ENCODE data around the gene PAX5. TPM values are rescaled to one million over a fixed set of nuclear protein-coding genes. Genes with fewer than 3 reads are reported as not detected.
A peak's percentile ranks its signal among the peaks of the same experiment; 100 is the strongest.

The PAX5 gene
- total and polyA plus RNA-seq, 2 of the 13 experiments (the other 11 are each of a cell fraction or from before 2014, with no cell fraction given) = not detected

DNA sequence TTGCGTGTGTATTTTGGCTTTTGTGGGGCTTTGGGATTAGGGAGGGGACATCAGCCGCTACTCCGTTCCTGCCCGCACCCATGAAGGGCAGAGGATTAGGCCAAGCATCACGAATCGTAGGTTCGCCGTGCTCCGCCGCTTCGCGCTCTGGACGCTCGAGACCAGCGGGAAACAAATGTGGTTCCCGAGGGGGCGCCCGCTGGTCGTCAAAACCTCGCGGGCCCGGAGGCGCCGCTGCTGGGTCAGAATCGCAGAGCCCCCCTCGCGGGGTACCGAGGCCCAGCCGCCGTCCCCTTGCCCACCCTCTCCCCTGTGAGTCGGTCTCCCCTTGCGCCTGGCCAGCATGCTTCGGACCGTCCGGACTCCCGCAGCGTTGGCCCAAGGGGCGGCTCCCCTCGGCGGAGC lies 2.3 kb upstream of the PAX5 start:
- peak overlapping the region; percentile 55 for H3K4me2 ChIP-seq (ENCODE audit: low read depth, low read length)
- H3K4me1 ChIP-seq (ENCODE audit: insufficient read depth, low read length) = peaks cover 19% of the 10 kb centered on the region
- ATAC-seq = no peak
- in situ Hi-C loops (cut with HindIII; ENCODE audit: extremely low pct_ligation_motif_present, low pct_unique_long_range_greater_than_20kb) = no loop called here
- POLR2A ChIA-PET = no interaction called here
- FAIRE-seq = no peak
- no peak for DNase-seq (ENCODE audit: low spot score)
- WGBS (ENCODE audit: low lambda C conversion rate) = 87% methylated on average over 30 of the region's 40 CpGs
- no peak overlapping the region for H2AFZ ChIP-seq (ENCODE audit: low read length)
- no peaks in the 10 kb centered on the region for H3K36me3 ChIP-seq (replicated peaks in 1 of 2; ENCODE audit: control insufficient read depth in 1 of 2, insufficient read depth in 2 of 2, low read length in 2 of 2)
- no peaks in the 10 kb centered on the region for H3K79me2 ChIP-seq (ENCODE audit: insufficient read depth, low read length)
- no peaks in the 10 kb centered on the region for H3K9me3 ChIP-seq (ENCODE audit: low read length)
- H3K4me3 ChIP-seq (replicated peaks in 1 of 3; ENCODE audit: insufficient read depth in 1 of 3, low read depth in 2 of 3, low read length in 3 of 3) = peak overlapping the region in 2 of 3 experiments; percentile 28 to 45; a peak in 3 of 6 replicates
- no peak overlapping the region for H3K27ac ChIP-seq (ENCODE audit: extremely low read length, insufficient read depth, low read length)
- H3K9ac ChIP-seq (ENCODE audit: insufficient read depth, low read depth, low read length) = no peak overlapping the region
- no peaks in the 10 kb centered on the region for H4K20me1 ChIP-seq (ENCODE audit: insufficient read depth, low read length)
- intact Hi-C loops (cut with micrococcal nuclease; ENCODE audit: unreplicated experiment) = no loop called here
- CTCF ChIA-PET (ENCODE audit: low intra/inter-chr PET ratio, low total read pairs) = no interaction called here
- H3K27me3 ChIP-seq (ENCODE audit: control insufficient read depth in 1 of 2, insufficient read depth in 2 of 2, low read length in 2 of 2) = peaks cover 6 to 67% of the 10 kb centered on the region in 2 experiments
- TF ChIP-seq ATF7 (IDR thresholded peaks at IDR 0.05) (no peak), ATF7 (CRISPR knock-in tag; IDR thresholded peaks at IDR 0.05) (no peak), EED (CRISPR knock-in tag; IDR thresholded peaks at IDR 0.05) (peak; percentile 35; the same call in 1 of the 2 replicates)
- TF ChIP-seq, protein P1, sequence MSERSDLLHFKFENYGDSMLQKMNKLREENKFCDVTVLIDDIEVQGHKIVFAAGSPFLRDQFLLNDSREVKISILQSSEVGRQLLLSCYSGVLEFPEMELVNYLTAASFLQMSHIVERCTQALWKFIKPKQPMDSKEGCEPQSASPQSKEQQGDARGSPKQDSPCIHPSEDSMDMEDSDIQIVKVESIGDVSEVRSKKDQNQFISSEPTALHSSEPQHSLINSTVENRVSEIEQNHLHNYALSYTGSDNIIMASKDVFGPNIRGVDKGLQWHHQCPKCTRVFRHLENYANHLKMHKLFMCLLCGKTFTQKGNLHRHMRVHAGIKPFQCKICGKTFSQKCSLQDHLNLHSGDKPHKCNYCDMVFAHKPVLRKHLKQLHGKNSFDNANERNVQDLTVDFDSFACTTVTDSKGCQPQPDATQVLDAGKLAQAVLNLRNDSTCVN (CRISPR knock-in tag; IDR thresholded peaks at IDR 0.05; ENCODE audit: borderline replicate concordance) = no peak
- no TSS peak for BruUV-seq (replicated peaks)

DNA sequence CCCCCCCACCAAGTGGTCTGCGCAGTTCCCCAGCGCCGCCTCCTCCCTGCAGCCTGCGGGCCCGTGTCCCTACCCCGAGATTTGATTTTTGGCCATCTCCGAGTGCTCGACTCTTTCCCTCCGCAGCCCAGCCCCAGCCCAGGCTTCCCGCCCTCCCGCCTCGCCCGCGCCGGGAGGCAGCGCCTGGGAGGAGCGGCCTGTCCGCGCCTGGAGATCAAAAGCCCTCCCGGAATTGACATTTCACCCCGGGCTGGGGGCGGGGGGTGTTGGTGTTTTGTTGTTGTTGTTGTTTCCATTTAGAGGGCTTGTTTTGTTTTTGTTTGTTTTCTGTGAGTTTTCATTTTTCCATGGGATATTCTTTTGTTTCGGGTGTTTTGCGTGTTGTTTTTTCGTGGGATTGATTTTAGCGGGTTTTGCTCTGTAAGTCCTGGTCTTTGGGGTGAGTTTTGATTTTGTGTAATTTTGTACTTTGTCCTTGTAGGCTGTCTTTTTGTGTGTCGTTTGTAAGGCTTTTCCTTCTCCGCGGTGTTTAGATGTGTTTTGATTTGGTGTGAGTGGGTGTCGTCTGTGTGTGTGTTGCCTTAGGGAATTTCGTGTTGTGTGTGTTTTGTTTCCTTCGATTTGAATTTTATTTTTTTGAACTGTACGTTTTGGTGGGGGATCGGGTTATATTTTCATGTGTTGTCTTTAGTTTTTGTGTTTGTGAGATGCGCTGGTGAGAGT lies 1.7 kb upstream of the PAX5 start:
- Histone ChIP-seq H3K9me3 (ENCODE audit: low read length) (no peaks in the 10 kb centered on the region), H4K20me1 (ENCODE audit: insufficient read depth, low read length) (no peaks in the 10 kb centered on the region), H3K36me3 (replicated peaks in 1 of 2; ENCODE audit: control insufficient read depth in 1 of 2, insufficient read depth in 2 of 2, low read length in 2 of 2) (no peaks in the 10 kb centered on the region), H3K4me2 (ENCODE audit: low read depth, low read length) (peak overlapping the region; percentile 71), H3K4me1 (ENCODE audit: insufficient read depth, low read length) (peaks cover 19% of the 10 kb centered on the region), H3K27ac (ENCODE audit: extremely low read length, insufficient read depth, low read length) (no peak overlapping the region), H3K9ac (ENCODE audit: insufficient read depth, low read depth, low read length) (no peak overlapping the region), H3K79me2 (ENCODE audit: insufficient read depth, low read length) (no peaks in the 10 kb centered on the region), H3K27me3 (ENCODE audit: control insufficient read depth in 1 of 2, insufficient read depth in 2 of 2, low read length in 2 of 2) (peaks cover 6 to 71% of the 10 kb centered on the region in 2 experiments), H3K4me3 (replicated peaks in 1 of 3; ENCODE audit: insufficient read depth in 1 of 3, low read depth in 2 of 3, low read length in 3 of 3) (peak overlapping the region in 1 of 3 experiments; percentile 34; a peak in 1 of 6 replicates), H2AFZ (ENCODE audit: low read length) (no peak overlapping the region)
- in situ Hi-C loops (cut with HindIII; ENCODE audit: extremely low pct_ligation_motif_present, low pct_unique_long_range_greater_than_20kb) (no loop called here), intact Hi-C loops (cut with micrococcal nuclease; ENCODE audit: unreplicated experiment) (no loop called here)
- POLR2A ChIA-PET = no interaction called here
- peak; percentile 18; the same call in 2 of the 3 replicates for ATAC-seq
- DNase-seq (ENCODE audit: low spot score) = no peak
- WGBS (ENCODE audit: low lambda C conversion rate) = 48% methylated on average over 30 of the region's 35 CpGs
- no peak for FAIRE-seq
- BruUV-seq (replicated peaks) = no TSS peak
- CTCF ChIA-PET (ENCODE audit: low intra/inter-chr PET ratio, low total read pairs) = no interaction called here
- TF ChIP-seq SUZ12 (IDR thresholded peaks at IDR 0.05; ENCODE audit: low read depth, low read length) = no peak
- peak; percentile 15 for TF ChIP-seq ZFP36 (IDR thresholded peaks at IDR 0.05; ENCODE audit: borderline replicate concordance, low read depth, low read length, partially characterized antibody)
- TF ChIP-seq, protein P2, sequence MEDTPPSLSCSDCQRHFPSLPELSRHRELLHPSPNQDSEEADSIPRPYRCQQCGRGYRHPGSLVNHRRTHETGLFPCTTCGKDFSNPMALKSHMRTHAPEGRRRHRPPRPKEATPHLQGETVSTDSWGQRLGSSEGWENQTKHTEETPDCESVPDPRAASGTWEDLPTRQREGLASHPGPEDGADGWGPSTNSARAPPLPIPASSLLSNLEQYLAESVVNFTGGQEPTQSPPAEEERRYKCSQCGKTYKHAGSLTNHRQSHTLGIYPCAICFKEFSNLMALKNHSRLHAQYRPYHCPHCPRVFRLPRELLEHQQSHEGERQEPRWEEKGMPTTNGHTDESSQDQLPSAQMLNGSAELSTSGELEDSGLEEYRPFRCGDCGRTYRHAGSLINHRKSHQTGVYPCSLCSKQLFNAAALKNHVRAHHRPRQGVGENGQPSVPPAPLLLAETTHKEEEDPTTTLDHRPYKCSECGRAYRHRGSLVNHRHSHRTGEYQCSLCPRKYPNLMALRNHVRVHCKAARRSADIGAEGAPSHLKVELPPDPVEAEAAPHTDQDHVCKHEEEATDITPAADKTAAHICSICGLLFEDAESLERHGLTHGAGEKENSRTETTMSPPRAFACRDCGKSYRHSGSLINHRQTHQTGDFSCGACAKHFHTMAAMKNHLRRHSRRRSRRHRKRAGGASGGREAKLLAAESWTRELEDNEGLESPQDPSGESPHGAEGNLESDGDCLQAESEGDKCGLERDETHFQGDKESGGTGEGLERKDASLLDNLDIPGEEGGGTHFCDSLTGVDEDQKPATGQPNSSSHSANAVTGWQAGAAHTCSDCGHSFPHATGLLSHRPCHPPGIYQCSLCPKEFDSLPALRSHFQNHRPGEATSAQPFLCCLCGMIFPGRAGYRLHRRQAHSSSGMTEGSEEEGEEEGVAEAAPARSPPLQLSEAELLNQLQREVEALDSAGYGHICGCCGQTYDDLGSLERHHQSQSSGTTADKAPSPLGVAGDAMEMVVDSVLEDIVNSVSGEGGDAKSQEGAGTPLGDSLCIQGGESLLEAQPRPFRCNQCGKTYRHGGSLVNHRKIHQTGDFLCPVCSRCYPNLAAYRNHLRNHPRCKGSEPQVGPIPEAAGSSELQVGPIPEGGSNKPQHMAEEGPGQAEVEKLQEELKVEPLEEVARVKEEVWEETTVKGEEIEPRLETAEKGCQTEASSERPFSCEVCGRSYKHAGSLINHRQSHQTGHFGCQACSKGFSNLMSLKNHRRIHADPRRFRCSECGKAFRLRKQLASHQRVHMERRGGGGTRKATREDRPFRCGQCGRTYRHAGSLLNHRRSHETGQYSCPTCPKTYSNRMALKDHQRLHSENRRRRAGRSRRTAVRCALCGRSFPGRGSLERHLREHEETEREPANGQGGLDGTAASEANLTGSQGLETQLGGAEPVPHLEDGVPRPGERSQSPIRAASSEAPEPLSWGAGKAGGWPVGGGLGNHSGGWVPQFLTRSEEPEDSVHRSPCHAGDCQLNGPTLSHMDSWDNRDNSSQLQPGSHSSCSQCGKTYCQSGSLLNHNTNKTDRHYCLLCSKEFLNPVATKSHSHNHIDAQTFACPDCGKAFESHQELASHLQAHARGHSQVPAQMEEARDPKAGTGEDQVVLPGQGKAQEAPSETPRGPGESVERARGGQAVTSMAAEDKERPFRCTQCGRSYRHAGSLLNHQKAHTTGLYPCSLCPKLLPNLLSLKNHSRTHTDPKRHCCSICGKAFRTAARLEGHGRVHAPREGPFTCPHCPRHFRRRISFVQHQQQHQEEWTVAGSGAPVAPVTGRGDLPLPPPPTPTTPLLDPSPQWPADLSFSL (CRISPR knock-in tag; IDR thresholded peaks at IDR 0.05) = no peak
- peak; percentile 87 for TF ChIP-seq EZH2 (conservative IDR thresholded peaks at IDR 0.05; ENCODE audit: low read depth, low read length)
- peak; percentile 98 for TF ChIP-seq CBX2 (IDR thresholded peaks at IDR 0.05; ENCODE audit: low read depth, low read length)
- 0 out of 2 replicates have a peak, but pooled peaks have one; percentile 7 for TF ChIP-seq CBX2 (CRISPR knock-in tag; IDR thresholded peaks at IDR 0.05; ENCODE audit: low read depth)
- TF ChIP-seq MYNN (CRISPR knock-in tag; IDR thresholded peaks at IDR 0.05; ENCODE audit: low read depth) = no peak

Data from HepG2 (cell line).